Fibroblast of the aortic adventitia (primary cell): ENCODE results near the gene LRCH1. TPM values are rescaled to one million over a fixed set of nuclear protein-coding genes. Genes with fewer than 3 reads are reported as not detected.

Experiments used
- DNase-seq: peaks from one replicate; pipeline ENCODE4 v3.0.0-alpha.2; 2010; ENCODE audit warnings: low read depth
- H3K4me3 ChIP-seq: 2 replicates; pipeline ENCODE4 v1.5.1; 2011; ENCODE audit warnings: low read depth, mild to moderate bottlenecking, control low read depth, low read length, moderate library complexity
- CTCF ChIP-seq: IDR thresholded peaks from 2 replicates; pipeline ENCODE4 v1.5.1; 2011; ENCODE audit warnings: mild to moderate bottlenecking, low read length, control low read depth, inconsistent platforms; ENCODE audit not compliant: insufficient read depth
- total RNA-seq: library from RNA; depleted of rRNA; stranded (reverse); fragments of >200 nt; gene quantifications from 2 replicates; pipeline ENCODE4 v1.2.3, GENCODE V29; 2012; ENCODE audit warnings: low replicate concordance

The LRCH1 gene
- total RNA-seq, 1 donor = 9.5 TPM

DNA sequence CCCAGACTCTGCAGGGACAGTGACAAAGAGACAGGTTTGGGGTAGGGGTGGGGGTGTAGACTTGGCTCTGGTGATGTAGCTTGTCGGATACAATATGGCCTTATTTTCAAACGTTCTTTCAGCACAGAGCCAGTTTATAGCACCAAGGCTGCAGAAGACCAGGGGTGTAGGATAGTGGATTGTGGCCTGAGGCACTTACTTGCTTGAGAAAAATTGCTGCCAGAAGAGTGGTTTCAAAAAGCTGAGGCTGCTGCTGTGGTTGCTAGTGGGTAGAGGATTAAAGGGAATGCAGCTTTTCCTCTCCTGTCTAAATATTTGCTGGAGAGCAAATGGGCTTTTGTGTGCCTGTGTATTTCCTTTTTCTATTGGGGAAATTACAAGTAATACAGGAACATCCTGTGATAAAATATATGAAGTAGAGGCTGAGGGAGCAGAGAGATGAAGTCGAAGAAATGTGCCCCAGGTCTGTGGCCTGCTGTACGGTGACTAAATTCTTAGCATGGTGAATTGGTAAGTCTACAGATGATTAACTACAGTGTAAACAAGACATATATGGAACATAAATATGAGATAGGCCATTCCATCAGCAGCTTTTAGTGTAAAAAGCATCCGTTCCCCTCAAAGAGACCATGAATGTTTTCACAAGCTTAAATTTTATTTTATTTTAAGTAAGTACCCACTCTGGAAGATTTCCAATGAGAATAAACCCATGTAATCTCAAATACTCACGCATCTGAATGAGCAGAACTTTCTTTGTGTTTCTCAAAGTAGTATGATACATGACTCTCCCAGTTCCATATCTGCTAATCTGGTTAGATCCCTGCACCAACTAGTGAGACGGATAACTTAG, 112.9 kb downstream of the LRCH1 start:
- no peak for DNase-seq

DNA sequence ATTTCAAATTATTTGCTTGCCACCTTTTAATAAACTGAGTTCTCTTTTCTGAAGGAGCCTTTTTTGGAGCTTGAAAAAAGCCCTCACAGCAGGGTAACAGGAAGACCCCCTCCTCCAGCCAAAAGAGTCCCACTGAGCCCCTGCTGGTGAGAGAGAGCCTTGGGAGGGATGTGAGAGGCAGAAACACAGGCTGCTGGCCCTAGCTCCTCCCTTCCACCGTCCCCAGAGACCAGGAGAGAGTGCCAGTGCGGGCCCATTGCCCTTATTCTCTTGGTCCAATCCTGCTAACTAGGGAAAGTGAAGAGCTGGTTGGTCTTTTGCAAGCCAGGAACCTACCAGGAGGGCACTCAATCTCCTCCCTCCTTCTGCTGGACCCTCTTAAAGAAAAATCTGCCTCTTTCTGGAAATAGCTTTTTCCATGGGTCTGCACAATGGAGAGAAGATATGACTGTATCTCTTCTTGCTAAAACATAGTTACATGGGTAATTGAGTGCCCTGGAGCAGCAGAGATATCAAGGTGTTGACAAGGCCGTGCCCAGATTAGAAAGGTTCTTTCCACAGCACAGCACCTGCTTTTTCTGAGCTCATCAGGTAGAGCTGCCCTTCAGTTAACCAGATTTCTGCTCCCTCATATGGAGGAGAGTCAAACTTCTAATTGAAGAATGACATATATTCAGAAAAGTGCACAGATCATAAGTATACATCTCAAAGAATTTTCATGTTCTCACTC, 113.9 kb downstream of the LRCH1 start:
- peak; percentile 6 for TF ChIP-seq CTCF
- H3K4me3 ChIP-seq = no peak overlapping the region
- no peak for DNase-seq

More for the DNA sequence above, 112.9 kb downstream of the LRCH1 start:
- H3K4me3 ChIP-seq = no peak overlapping the region
- no peak for TF ChIP-seq CTCF

- peak overlapping the region; percentile 59 for H3K4me3 ChIP-seq
- peak; percentile 48 for DNase-seq
- TF ChIP-seq CTCF = no peak
These were observed 114.8 kb downstream of the LRCH1 start for GRCh38 chr13:46667687-46668281.

GRCh38 chr13:46668302-46668720, 115.3 kb downstream of the LRCH1 start:
- peak; percentile 96 for DNase-seq
- H3K4me3 ChIP-seq = peak overlapping the region; percentile 59
- no peak for TF ChIP-seq CTCF

GRCh38 chr13:46668931-46669525, 116.1 kb downstream of the LRCH1 start:
- H3K4me3 ChIP-seq = no peak overlapping the region
- no peak for DNase-seq
- no peak for TF ChIP-seq CTCF

DNA sequence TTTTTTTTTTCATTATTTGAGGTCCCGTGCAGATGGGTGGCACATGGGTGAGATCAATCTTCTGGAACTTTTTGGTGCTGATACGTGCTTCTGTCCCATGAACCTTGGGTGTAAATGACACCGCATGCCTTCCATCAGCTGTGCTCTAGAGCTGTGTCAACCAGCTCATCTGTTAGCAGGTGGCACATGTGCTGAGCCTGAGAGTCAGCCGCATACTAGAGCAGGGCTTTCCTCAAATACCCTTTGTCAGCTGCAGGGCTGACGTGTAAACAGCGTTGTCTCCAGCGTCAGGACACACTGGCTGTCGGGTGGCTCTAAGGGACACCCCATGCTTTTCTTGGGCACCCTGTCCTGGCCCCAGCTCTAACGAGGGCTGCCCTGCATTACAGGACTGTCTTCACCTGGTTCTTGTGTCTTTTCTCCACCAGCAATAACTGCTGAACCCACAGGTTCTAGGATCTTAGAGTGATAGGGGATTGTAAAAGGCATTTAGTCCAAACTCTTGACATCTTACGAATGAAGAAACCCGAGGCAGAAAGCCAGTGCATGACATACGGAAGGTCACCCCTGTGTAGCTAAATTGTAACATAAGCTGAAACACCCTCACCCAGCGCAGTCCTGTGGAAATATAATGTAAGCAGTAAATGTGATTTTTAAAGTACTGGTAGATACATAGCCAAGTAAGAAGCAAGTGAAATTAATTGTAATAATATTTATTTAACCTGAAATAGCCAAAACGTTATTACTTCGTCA, 119.5 kb downstream of the LRCH1 start:
- H3K4me3 ChIP-seq = no peak overlapping the region
- TF ChIP-seq CTCF = no peak
- no peak for DNase-seq
